ENCODE measurements around the gene PDE4C. TPM values are rescaled to one million over a fixed set of nuclear protein-coding genes. Genes with fewer than 3 reads are reported as not detected.

The PDE4C gene
- total RNA-seq = not detected in 2 replicates

GRCh38 chr19:18225702-18226468, at the start of gene PDE4C:
TSS of gene PDE4C (minus strand) at chr19:18226438. CDS start at chr19:18226415, 23 bp downstream.
- intact Hi-C loops (cut with micrococcal nuclease) = no loop called here

GRCh38 chr19:18274781-18275356, 48.6 kb upstream of the PDE4C start:
- intact Hi-C loops (cut with micrococcal nuclease) = loop anchor here (5.0 kb wide), 1 partner anchor 142 kb away; the partner anchor contains the start of gene SSBP4

DNA sequence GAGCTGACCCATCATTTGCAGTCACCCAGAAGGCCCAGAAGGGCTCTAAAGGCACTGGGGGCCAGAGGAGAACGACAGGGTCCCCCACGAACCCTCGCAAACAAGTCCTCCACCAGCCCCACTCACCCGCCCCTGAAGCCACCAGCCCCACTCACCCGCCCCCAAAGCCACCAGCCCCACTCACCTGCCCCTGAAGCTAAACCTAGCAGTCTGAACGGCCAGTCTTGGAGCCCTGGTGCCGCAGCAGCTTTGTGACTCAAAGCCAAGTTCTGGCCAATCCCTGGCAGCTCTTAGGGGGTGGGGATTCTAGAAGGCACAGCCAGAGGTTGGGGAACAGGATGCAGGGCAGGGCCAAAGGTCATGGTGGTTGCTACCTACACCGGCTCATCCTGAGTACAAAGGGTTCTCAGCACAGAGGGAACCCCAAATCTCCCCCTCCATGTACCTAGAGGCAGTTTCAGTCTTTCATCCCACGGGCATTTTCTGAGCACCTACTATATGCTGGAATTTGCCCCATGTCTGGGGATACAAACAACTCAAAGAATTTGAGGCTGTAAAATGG, 48.1 kb upstream of the PDE4C start, which contains the start of gene IQCN:
TSS of gene IQCN (minus strand) at position 234 of the 562 bp plus-strand sequence. CDS start 4,974 bp downstream, outside the sequence.
- intact Hi-C loops (cut with micrococcal nuclease) = no loop called here

GRCh38 chr19:18273561-18274218, 47.5 kb upstream of the PDE4C start:
- intact Hi-C loops (cut with micrococcal nuclease) = no loop called here

GRCh38 chr19:18271433-18271841, 45.2 kb upstream of the PDE4C start:
- intact Hi-C loops (cut with micrococcal nuclease) = no loop called here

DNA sequence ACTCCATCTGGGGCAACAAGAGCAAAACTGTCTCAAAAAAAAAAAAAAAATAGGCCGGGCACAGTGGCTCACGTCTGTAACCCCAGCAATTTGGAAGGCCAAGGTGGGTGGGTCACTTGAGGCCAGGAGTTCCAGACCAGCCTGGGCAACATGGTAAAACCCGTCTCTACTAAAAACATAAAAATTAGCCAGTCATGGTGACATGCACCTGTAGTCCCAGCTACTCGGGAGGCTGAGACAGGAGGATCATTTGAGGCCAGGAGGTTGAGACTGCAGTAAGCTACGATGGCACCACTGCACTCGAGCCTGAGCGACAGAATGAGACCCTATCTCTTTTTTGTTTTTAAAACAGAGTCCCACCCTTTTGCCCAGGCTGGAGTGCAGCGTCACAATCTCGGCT, 44.1 kb upstream of the PDE4C start:
- intact Hi-C loops (cut with micrococcal nuclease) = no loop called here

DNA sequence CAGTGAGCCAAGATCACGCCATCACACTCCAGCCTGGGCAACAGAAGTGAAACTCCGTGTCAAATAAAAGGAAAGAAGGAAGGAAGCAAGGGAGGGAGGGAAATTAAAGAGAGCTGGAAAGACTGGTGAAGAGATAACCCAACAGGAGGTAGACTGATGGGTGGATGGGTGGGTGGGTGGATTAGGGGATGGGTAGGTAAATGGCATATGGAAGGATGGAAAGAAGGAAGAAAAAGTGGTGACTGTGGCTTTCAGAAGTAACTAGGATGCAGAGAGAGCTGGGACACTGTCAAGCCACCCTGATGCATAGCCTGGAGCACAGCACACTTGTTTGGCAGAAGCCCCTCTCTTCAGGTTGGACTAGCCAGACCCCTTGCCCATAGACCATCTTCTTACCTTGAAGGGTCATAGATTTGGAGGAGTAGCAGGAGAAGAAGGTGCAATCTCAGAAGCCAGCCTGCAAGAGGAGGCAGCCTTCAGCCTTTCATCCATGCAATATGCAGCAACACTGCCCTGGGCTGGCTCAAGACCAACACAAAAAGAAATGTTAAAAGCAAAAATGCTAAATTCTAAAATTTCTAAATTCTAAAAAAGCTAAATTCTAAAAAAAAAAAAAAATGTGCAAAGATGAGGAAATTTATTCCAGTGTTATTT, 43.0 kb upstream of the PDE4C start:
- intact Hi-C loops (cut with micrococcal nuclease) = no loop called here

GRCh38 chr19:18266771-18267686, 40.8 kb upstream of the PDE4C start:
- intact Hi-C loops (cut with micrococcal nuclease) = no loop called here

GRCh38 chr19:18265582-18265981, 39.3 kb upstream of the PDE4C start:
- intact Hi-C loops (cut with micrococcal nuclease) = no loop called here

DNA sequence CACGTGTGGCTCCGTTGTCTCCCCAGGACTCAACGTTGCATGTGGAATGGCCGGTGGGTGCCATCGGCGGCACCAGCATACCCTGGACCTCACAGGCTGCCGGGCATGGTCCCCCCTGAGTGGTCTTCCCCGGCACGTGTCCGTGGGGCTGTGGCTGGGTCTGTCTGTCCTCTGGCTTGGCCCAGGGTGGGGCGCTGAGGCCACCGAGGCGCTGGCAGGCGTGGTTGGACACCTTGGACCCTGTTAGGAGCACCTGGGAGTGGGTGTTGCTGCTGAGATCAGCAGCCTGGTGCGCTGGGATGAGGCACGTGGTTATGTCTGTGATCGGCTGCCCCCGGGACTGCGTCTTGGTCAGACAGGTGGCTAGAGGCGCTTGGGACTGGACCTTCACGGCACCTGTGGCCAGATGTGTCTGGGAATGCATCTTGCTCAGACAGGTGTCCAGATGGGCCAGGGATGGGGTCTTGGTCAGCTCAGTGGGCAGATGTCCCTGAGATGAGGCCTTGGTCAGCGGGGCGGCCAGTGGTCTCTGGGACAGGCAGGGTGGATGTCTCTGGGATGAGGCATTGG, 38.8 kb upstream of the PDE4C start:
- intact Hi-C loops (cut with micrococcal nuclease) = no loop called here

DNA sequence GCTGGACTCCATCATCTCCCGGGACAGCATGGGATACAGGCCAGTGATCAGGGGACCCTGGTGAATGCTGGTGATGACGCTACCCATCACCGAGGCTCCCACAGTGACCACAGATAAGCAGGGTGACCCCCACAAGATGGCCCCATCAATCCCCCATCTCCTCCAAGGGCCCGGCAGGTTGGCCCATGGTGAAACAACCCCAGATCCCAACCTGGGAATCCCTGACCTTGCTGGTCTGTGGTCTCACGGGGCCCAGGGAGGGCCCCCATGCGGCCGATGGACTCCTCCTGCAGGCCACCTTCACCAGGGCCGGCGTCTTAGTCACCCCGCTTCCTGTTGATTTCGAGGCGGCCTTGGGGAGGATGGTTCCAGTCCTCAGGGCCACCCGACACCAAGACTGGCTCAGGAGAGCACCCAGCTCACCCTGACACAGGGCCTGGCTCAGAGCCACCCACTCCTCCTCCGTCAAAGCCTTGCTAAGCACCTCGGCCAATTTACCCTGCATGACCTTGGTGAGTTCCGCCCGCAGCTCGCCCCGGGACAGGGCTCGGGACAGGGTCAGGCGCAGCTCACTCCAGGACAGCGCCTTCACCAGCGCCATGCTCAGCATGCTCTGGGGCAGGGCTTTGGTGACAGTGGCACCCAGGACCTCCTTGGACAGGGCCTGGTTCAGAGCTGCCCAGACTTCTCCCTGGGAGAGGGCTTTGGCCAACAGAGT, 38.1 kb upstream of the PDE4C start:
- intact Hi-C loops (cut with micrococcal nuclease) = no loop called here

- intact Hi-C loops (cut with micrococcal nuclease) = no loop called here
Observed at GRCh38 chr19:18263324-18264136, 37.3 kb upstream of the PDE4C start.

DNA sequence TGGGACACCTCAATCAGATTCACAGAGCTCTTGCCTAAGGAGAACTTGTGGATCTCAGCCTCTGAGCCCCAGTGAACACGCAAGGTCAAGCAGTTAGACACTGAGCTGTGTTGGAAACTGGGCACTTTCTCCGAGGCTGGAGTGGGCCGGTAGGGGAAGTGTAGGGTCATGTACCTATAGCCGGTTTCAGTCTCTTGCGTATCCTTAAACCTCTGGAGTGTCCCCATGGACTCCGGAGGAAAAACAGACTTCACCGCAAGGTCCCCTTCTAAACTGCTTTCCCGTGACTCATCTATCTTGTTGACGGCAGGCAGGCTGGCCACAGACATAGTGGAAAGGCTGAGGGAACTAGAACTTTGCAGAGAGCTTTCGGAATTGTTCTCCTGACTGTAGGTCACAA, 36.7 kb upstream of the PDE4C start:
- intact Hi-C loops (cut with micrococcal nuclease) = no loop called here

- intact Hi-C loops (cut with micrococcal nuclease) = no loop called here
Observed at GRCh38 chr19:18262144-18262543, 35.9 kb upstream of the PDE4C start.

- intact Hi-C loops (cut with micrococcal nuclease) = no loop called here
Observed at GRCh38 chr19:18261474-18261873, 35.2 kb upstream of the PDE4C start.

GRCh38 chr19:18259893-18260292, 33.7 kb upstream of the PDE4C start:
- intact Hi-C loops (cut with micrococcal nuclease) = loop anchor here (10.0 kb wide), 1 partner anchor 255 kb away; the partner anchor contains the start of gene ARRDC2

GRCh38 chr19:18257503-18258470, 31.5 kb upstream of the PDE4C start:
- intact Hi-C loops (cut with micrococcal nuclease) = loop anchor here (10.0 kb wide), 1 partner anchor 253 kb away; the partner anchor contains the start of gene ARRDC2
